Neural progenitor cell (in vitro differentiated cells): Measurements from ENCODE around the gene MYCBP2. TPM values are rescaled to one million over a fixed set of nuclear protein-coding genes. Genes with fewer than 3 reads are reported as not detected.

Experiments
- DNase-seq: peaks from one replicate; pipeline ENCODE4 v3.0.0-alpha.2; 2016; ENCODE audit warnings: low spot score
- H2AFZ ChIP-seq: fragments of 200-600 bp; sonication (generic); replicated peaks from 2 replicates; pipeline ENCODE4 v1.6.1; 2016; ENCODE audit warnings: antibody characterized with exemption
- H3F3A ChIP-seq: fragments of 200-600 bp; sonication (generic); 2 replicates; pipeline ENCODE4 v1.6.1; 2016; ENCODE audit warnings: antibody characterized with exemption, low read depth
- H3K27ac ChIP-seq: fragments of 200-600 bp; sonication (generic); 2 replicates; pipeline ENCODE4 v1.5.1; 2016; ENCODE audit warnings: mild to moderate bottlenecking
- H3K27me3 ChIP-seq: fragments of 200-600 bp; sonication (generic); 2 replicates; pipeline ENCODE4 v1.6.1; 2016; ENCODE audit warnings: mild to moderate bottlenecking, moderate library complexity
- H3K36me3 ChIP-seq: fragments of 200-600 bp; sonication (generic); 2 replicates; pipeline ENCODE4 v1.5.1; 2016
- H3K4me1 ChIP-seq: fragments of 200-600 bp; sonication (generic); 2 replicates; pipeline ENCODE4 v1.6.1; 2016; ENCODE audit warnings: mixed run types
- H3K4me2 ChIP-seq: fragments of 200-600 bp; sonication (generic); 2 replicates; pipeline ENCODE4 v1.6.1; 2016
- H3K4me3 ChIP-seq: fragments of 200-600 bp; sonication (generic); 2 replicates; pipeline ENCODE4 v1.5.1; 2016
- H3K79me2 ChIP-seq: fragments of 200-600 bp; sonication (generic); 2 replicates; pipeline ENCODE4 v1.6.1; 2016; ENCODE audit warnings: low read depth
- H3K9ac ChIP-seq: fragments of 200-600 bp; sonication (generic); 2 replicates; pipeline ENCODE4 v1.6.1; 2016
- H3K9me3 ChIP-seq: fragments of 200-600 bp; sonication (generic); 2 replicates; pipeline ENCODE4 v1.5.1; 2016; ENCODE audit warnings: low read depth
- H4K20me1 ChIP-seq: fragments of 200-600 bp; sonication (generic); 2 replicates; pipeline ENCODE4 v1.6.1; 2016; ENCODE audit warnings: low read depth
- H3K27ac Mint-ChIP-seq: 3 replicates; pipeline ENCODE4 v1.8.0; 2021; ENCODE audit warnings: mixed read lengths
- H3K27me3 Mint-ChIP-seq: 2 replicates; pipeline ENCODE4 v1.8.0; 2022; ENCODE audit warnings: low read depth, mild to moderate bottlenecking, inconsistent platforms, moderate library complexity, mixed read lengths; ENCODE audit not compliant: insufficient read depth
- H3K36me3 Mint-ChIP-seq: 3 replicates; pipeline ENCODE4 v1.8.0; 2021; ENCODE audit warnings: mixed read lengths
- H3K4me1 Mint-ChIP-seq: 3 replicates; pipeline ENCODE4 v1.8.0; 2021; ENCODE audit warnings: mixed read lengths
- H3K4me3 Mint-ChIP-seq: 3 replicates; pipeline ENCODE4 v1.8.0; 2021; ENCODE audit warnings: mild to moderate bottlenecking, moderate library complexity, mixed read lengths
- H3K9me3 Mint-ChIP-seq: 3 replicates; pipeline ENCODE4 v1.8.0; 2020; ENCODE audit warnings: mixed read lengths
- EZH2 ChIP-seq: fragments of 200-600 bp; sonication (generic); IDR thresholded peaks from 2 replicates; pipeline ENCODE4 v1.6.1; 2017; ENCODE audit warnings: antibody characterized with exemption, mild to moderate bottlenecking, moderate library complexity
- EZH2phosphoT487 ChIP-seq: fragments of 200-600 bp; sonication (generic); IDR thresholded peaks from 2 replicates; pipeline ENCODE4 v1.6.1; 2017; ENCODE audit warnings: antibody characterized with exemption
- total RNA-seq: library from RNA; depleted of rRNA; stranded (reverse); fragments of >200 nt; gene quantifications from 2 replicates; pipeline ENCODE4 v1.2.3, GENCODE V29; 2015; ENCODE audit warnings: low replicate concordance
- TF ChIP-seq, protein P1 (sequence below): fragments of 200-600 bp; sonication (generic); IDR thresholded peaks from 2 replicates; pipeline ENCODE4 v1.5.1; 2017; ENCODE audit warnings: antibody characterized with exemption, mild to moderate bottlenecking

Gene MYCBP2
- total RNA-seq, 1 donor from 2014 or later, result 37.8 TPM

DNA sequence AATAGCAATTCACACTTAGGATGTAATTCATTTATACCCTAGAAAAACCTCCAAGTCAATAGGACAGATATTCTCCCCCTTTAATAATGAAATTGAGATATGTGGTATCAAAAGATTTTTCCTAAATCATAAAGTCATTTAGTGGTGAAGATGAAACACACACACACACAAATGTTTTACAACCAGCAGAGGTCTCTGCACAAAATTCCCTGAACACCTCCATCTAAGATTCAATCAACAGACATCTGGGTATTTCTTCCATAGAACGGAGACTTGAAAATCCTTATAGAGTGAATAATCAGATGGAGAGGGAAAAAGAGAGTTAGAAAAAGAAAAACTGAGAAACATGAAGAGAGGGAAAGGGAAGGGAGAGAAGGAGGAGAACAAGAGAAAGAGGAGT, 52.8 kb downstream of the MYCBP2 start:
- Histone ChIP-seq H3K4me2 (no peak overlapping the region), H3K27me3 (no peaks in the 10 kb centered on the region), H3K9me3 (no peaks in the 10 kb centered on the region), H3K9ac (no peak overlapping the region), H3K4me3 (no peak overlapping the region), H3K79me2 (no peaks in the 10 kb centered on the region), H4K20me1 (no peaks in the 10 kb centered on the region), H2AFZ (no peak overlapping the region), H3F3A (no peaks in the 10 kb centered on the region), H3K4me1 (no peaks in the 10 kb centered on the region), H3K36me3 (no peaks in the 10 kb centered on the region), H3K27ac (no peak overlapping the region)
- H3K27ac Mint-ChIP-seq, result no peak overlapping the region
- TF ChIP-seq EZH2, result no peak
- TF ChIP-seq, protein P1, sequence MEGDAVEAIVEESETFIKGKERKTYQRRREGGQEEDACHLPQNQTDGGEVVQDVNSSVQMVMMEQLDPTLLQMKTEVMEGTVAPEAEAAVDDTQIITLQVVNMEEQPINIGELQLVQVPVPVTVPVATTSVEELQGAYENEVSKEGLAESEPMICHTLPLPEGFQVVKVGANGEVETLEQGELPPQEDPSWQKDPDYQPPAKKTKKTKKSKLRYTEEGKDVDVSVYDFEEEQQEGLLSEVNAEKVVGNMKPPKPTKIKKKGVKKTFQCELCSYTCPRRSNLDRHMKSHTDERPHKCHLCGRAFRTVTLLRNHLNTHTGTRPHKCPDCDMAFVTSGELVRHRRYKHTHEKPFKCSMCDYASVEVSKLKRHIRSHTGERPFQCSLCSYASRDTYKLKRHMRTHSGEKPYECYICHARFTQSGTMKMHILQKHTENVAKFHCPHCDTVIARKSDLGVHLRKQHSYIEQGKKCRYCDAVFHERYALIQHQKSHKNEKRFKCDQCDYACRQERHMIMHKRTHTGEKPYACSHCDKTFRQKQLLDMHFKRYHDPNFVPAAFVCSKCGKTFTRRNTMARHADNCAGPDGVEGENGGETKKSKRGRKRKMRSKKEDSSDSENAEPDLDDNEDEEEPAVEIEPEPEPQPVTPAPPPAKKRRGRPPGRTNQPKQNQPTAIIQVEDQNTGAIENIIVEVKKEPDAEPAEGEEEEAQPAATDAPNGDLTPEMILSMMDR, result no peak
- TF ChIP-seq EZH2phosphoT487, result no peak
- peaks cover 3% of the 10 kb centered on the region for H3K27me3 Mint-ChIP-seq
- no peaks in the 10 kb centered on the region for H3K9me3 Mint-ChIP-seq
- DNase-seq, result no peak
- peaks cover 16% of the 10 kb centered on the region for H3K36me3 Mint-ChIP-seq
- H3K4me3 Mint-ChIP-seq, result no peak overlapping the region
- H3K4me1 Mint-ChIP-seq, result no peaks in the 10 kb centered on the region

DNA sequence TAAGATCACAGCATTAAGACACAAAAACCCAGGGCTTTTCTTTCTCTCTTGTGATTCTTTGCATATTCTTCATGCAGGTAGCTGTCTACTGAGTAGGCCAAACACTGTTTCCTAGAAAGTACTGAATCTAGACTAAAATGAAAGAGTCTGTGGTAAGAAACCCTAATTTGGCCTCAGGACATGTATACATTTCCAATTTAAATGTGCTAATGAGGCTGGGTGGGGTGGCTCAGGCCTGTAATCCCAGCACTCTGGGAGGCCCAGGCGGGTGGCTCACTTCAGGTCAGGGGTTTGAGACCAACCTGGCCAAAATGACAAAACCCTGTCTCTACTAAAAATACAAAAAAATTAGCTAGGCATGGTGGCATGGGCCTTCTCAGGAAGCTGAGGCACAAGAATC, 57.8 kb downstream of the MYCBP2 start:
- H3K27me3 ChIP-seq, result no peaks in the 10 kb centered on the region
- H3K4me1 Mint-ChIP-seq, result no peaks in the 10 kb centered on the region
- no peak overlapping the region for H2AFZ ChIP-seq
- no peaks in the 10 kb centered on the region for H4K20me1 ChIP-seq
- H3K9ac ChIP-seq, result no peak overlapping the region
- DNase-seq, result no peak
- H3K79me2 ChIP-seq, result no peaks in the 10 kb centered on the region
- H3K4me3 Mint-ChIP-seq, result no peak overlapping the region
- no peaks in the 10 kb centered on the region for H3F3A ChIP-seq
- H3K4me1 ChIP-seq, result no peaks in the 10 kb centered on the region
- no peak overlapping the region for H3K27ac Mint-ChIP-seq
- no peaks in the 10 kb centered on the region for H3K9me3 Mint-ChIP-seq
- no peaks in the 10 kb centered on the region for H3K36me3 ChIP-seq
- no peak overlapping the region for H3K27ac ChIP-seq
- H3K4me3 ChIP-seq, result no peak overlapping the region
- H3K4me2 ChIP-seq, result no peak overlapping the region
- H3K9me3 ChIP-seq, result no peaks in the 10 kb centered on the region
- H3K27me3 Mint-ChIP-seq, result peaks cover 3% of the 10 kb centered on the region
- no peak for TF ChIP-seq EZH2phosphoT487
- TF ChIP-seq, protein P1, result no peak
- TF ChIP-seq EZH2, result no peak
- H3K36me3 Mint-ChIP-seq, result peaks cover 24% of the 10 kb centered on the region

DNA sequence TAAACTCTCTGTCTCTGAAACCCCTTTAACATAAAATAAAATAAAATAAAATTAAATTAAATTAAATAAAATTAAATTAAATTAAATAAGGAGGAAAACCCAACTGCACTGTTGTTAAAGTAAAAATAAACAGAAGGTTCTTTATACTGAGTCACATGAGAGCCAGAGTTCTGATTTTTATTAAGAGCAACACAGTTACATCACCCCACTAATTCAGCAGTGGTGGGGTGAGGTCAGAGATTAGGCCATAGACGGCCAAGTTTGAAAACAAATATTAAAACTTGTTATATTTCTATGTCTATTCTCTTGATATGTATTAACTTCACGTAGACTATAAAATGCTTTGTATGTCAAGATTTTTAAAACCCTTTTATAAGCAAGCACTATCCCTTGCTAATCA, 59.5 kb downstream of the MYCBP2 start:
- no peak overlapping the region for H3K4me3 Mint-ChIP-seq
- H3K4me1 Mint-ChIP-seq, result no peaks in the 10 kb centered on the region
- no peak overlapping the region for H3K4me3 ChIP-seq
- H3K36me3 ChIP-seq, result no peaks in the 10 kb centered on the region
- no peak overlapping the region for H3K27ac Mint-ChIP-seq
- H3K36me3 Mint-ChIP-seq, result peaks cover 21% of the 10 kb centered on the region
- peaks cover 3% of the 10 kb centered on the region for H3K27me3 Mint-ChIP-seq
- H3K4me1 ChIP-seq, result no peaks in the 10 kb centered on the region
- no peaks in the 10 kb centered on the region for H3K9me3 ChIP-seq
- no peak for DNase-seq
- no peak overlapping the region for H3K9ac ChIP-seq
- no peaks in the 10 kb centered on the region for H3K27me3 ChIP-seq
- H3K9me3 Mint-ChIP-seq, result no peaks in the 10 kb centered on the region
- H3K27ac ChIP-seq, result no peak overlapping the region
- H3K79me2 ChIP-seq, result no peaks in the 10 kb centered on the region
- no peak overlapping the region for H3K4me2 ChIP-seq
- TF ChIP-seq, protein P1, result no peak
- TF ChIP-seq EZH2phosphoT487, result no peak
- no peaks in the 10 kb centered on the region for H4K20me1 ChIP-seq
- H3F3A ChIP-seq, result no peaks in the 10 kb centered on the region
- no peak overlapping the region for H2AFZ ChIP-seq

DNA sequence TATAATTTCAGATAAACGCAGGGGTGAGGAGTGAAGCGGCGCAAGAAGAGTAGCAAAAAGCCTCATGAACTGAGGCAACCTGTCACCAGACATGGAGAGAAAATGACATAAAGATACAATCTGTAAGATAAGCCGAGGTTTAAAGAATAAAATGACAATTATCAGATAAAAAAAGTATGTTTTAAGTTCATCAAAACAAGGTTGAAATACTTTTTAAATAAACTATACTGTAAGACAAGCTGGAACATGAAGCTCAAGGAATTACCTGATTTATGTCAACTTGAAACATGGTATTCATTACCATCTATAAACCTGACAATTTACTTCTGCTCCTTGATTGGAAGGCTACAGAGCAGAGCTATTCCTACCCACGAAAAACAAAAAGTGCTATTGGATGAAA, 61.6 kb downstream of the MYCBP2 start:
- Histone ChIP-seq H3K4me1 (no peaks in the 10 kb centered on the region), H3K4me2 (no peak overlapping the region), H3F3A (no peaks in the 10 kb centered on the region), H2AFZ (no peak overlapping the region), H3K9me3 (no peaks in the 10 kb centered on the region), H3K36me3 (no peaks in the 10 kb centered on the region), H3K27ac (no peak overlapping the region), H3K79me2 (no peaks in the 10 kb centered on the region), H3K27me3 (no peaks in the 10 kb centered on the region), H3K4me3 (no peak overlapping the region), H4K20me1 (no peaks in the 10 kb centered on the region), H3K9ac (no peak overlapping the region)
- Mint-ChIP-seq H3K4me1 (no peaks in the 10 kb centered on the region), H3K27me3 (no peaks in the 10 kb centered on the region), H3K9me3 (no peaks in the 10 kb centered on the region), H3K36me3 (peaks cover 13% of the 10 kb centered on the region), H3K4me3 (no peak overlapping the region), H3K27ac (no peak overlapping the region)
- TF ChIP-seq EZH2 (no peak), EZH2phosphoT487 (no peak)
- TF ChIP-seq, protein P1, result no peak
- no peak for DNase-seq
